A172 (cell line): Measurements from ENCODE around the gene KCTD20. TPM values are rescaled to one million over a fixed set of nuclear protein-coding genes. Genes with fewer than 3 reads are reported as not detected.

Source experiments
- DNase-seq: peaks from one replicate; pipeline ENCODE4 v3.0.0-alpha.2; 2015; ENCODE audit warnings: low spot score
- total RNA-seq: library from RNA; depleted of rRNA; stranded (reverse); fragments of >200 nt; shearing (Covaris generic); gene quantifications from 2 replicates; pipeline ENCODE4 v1.2.3, GENCODE V29; 2014; rRNA removed

The KCTD20 gene
- total RNA-seq, 1 experiment from 2014 or later, result 93.6 TPM

DNA sequence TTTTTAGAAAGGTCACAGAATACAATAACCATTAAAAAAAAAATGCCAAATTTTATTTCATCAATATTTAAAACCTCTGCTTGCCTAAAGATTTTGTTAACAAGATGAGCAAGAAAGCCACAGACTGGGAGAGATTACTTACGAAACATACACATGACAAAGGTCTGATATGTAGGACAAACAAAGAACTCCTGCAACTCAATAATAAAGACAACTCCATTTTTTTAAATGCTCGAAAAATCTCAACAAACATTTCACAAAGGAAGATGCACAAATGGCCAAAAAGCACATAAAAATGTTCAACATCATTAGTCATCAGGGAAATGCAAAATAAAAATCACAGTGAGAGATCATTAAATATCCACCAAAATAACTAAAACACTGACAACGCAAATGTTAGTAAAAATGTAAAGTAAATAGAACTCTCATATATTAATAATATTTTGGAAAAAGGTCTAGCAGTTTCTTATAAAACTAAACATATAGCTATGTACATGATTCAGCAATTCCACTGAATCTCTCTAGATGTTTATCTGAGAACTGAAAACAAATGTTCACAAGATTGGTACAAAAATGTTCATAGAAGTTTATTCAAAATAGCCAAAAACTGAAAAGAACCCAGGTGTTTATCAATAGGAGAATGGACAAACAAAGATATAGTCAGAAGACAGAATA is 94.2 kb downstream of the KCTD20 start:
- no peak for DNase-seq

DNA sequence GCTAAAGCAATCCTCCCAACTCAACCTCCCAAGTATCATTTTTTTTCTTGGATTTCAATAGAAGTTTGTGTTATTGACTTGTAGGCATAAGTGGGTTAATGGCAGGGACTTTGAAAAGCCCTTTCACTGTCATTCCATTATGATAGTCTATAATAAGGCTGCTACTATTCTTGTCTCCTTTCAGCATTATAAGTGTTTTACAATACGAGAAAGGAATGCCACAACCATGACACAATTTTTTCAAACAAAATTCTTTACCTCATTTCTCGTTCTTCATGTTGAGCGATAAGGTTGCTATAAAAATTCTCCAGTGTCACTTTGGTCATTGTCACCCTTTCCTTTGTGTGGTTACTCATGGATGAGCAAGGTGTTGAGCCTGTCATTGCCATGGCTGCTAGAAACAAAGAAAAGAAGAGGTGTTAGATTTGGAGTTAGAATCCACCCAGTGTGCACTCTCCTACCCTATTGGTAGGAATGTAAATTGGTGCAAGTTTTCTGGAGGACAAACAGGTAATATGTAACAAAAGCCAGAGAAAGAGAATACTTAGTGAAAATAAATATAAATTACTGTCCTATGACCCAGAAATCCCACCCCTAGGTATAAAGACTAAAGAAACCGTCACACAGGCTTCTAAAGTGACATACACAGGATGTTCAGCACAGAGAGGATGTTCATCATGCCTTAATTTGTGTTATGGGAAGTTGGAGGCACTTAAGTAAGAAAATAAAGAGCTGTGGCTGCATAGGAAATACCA is 97.2 kb downstream of the KCTD20 start:
- DNase-seq, result no peak

Other genes starting within 250 kb of the KCTD20 start
- 8.6 and 11.1 TPM in 2 replicates for gene BRPF3, start 246.3 kb upstream of the KCTD20 start, total RNA-seq
- gene PNPLA1, start 172.9 kb upstream of the KCTD20 start, total RNA-seq, result not detected in 2 replicates
- gene BNIP5, start 106.1 kb upstream of the KCTD20 start, total RNA-seq, result not detected in 2 replicates
- 0.24 TPM in 1 of 2 replicates, not detected in the other for gene ETV7, start 55.3 kb upstream of the KCTD20 start, total RNA-seq
- not detected in 2 replicates for gene PXT1, start 146 bp upstream of the KCTD20 start, total RNA-seq
- 23.7 and 25.3 TPM in 2 replicates for gene STK38, start 104.5 kb downstream of the KCTD20 start, total RNA-seq
- 238 and 255 TPM in 2 replicates for gene SRSF3, start 151.4 kb downstream of the KCTD20 start, total RNA-seq
- 207 TPM in 2 replicates for gene CDKN1A, start 235.7 kb downstream of the KCTD20 start, total RNA-seq